ENCODE measurements around the gene FHOD1.

The FHOD1 gene

DNA sequence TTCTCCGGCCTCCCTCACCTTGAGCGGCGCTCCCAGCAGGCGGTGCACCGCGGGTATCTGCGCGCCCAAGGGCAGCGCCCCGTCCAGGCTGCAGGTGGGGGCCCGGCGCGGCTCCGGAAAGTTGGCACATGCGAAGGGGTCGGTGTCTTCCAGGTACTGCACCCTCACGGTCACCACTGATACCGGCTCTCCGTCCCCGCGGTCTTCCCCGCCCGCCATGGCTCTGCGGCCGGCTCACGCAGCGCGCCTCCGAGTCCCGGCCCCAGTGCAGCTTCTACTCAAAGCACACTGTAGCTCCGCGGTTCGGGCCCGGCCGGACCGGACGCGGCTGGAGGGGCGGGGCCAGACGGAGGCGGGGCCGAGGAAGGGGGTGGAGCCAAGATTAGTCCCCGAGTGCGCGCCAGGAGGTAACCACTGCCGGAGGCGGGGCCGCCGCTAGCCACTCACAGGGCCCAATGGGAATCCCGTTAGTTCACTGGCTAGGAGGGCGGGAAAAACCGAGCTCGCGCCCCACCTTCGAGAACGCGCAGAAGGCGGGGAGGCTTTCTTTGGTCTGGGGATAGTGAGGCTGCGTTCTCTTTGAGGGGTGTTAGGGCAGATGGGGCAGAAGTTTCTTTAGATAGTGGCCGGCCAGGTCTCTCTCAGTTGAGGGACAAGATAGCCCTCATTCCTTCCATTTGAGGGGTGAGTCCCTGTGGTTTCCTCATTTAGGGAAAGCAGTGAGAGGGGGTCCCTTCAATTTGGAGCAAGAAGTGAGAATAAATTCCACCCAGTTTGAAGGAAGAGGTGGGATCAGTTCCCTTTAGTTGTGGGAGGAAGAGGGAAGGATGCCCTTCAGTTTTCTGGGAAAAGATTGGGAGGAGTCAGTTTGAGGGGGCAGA lies at the start of gene FHOD1:
FHOD1 (minus strand) TSS at position 290 of the 881 bp plus-strand sequence; CDS start at position 219, 71 bp downstream.
- peak; percentile 90 to 94 for DNase-seq

DNA sequence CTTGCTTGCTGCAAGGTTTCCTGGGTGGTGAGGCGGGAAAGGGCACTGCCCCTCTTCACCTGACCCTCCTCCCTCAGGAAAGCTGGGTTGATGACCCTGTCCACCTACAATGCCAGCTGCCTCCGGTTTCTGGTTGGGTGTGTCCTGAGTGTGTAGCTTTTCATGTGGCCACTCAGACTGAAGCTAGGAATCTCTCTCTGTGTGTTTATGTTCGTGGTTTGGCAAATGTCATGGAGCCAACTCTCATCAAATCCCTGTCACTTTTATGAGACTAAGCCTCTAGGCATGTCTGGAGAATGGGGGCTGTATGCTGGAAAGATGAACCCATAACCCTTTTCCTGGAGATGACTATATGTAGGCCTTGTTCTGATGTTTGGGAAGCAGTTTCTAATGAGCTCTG lies 49.1 kb upstream of the FHOD1 start:
- DNase-seq = no peak

DNA sequence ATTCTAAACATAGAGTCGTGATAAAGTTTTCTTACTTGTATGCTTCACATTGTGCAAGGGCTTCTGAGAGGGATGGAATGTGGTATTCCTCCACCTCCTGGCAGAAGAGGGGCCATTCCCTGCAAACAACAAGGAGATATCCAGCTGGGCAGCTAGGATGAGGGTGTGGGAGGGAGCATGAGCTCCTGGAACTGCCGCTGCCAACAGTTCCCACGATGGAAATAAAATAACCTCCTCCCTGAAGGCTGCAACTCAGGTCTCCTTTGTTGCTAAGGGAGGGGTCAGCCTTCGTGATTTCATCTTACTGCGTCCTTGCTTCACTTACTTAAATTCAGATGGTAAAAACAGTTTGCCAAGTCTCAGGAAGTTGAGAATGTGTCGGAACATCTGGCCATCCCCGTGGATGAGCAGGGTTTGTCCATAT lies 47.7 kb upstream of the FHOD1 start:
- no peak for DNase-seq

DNA sequence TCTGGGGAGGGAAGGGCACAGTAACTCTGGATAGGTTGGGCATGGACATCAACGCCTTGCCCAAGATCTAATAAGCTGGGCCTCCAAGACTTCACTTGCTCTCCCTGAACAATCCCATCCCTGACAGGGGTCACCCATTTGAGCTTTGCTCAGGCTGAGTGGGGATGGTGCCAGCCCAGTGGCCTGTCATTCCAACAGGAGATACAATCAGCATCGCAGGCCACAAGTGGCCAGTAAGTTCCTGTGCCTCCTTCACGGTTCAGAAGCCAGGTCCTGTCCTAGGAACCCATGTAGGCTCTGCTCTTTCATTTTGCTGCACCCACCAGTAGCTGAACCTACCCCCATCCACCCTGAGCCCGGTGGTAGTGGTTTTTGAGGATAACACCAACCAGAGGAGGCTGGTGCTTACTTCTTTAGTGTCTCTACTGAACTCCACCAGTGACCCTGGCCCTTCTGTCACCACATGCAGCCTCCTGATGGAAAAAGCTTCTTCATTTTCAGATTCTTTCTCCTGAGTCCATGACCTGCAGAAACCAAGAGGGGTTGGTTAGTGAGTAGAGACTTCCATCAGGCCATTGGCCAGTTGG lies 47.0 kb upstream of the FHOD1 start:
- DNase-seq = no peak

DNA sequence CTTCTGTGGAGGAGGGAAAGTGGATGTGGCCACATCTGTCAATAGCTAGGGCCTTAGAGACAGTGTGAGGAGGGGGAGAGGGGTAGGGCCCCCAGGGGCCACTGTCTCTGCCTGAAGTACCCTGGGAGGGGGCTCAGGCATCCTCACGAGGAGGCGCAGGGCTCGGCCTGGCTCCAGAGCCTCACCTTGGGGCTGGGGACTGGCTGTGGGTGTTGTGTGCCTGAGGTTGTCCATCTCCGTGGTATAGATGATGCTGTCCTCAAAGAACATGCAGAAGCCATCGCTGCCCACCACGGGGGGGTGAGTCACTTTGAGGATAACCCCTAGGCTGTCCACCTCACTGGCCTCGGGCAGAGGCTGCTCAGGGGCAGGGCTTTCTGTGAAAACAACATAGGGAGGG lies 44.2 kb upstream of the FHOD1 start:
- no peak for DNase-seq

DNA sequence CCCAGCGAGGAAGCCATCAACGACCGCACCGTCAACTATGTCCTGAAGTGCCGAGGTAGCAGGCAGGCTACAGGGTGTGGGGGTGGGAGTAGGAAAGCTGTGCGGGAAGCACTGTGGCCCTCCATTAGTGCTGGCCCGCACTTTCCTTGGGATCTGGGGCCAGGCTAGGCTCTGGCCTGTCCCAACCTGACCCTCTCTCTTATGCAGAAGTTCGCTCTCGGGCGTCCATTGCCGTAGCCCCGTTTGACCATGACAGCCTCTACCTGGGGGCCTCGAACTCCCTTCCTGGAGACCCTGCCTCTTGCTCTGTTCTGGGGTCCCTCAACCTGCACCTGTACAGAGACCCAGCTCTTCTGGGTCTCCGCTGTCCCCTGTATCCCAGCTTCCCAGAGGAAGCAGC lies 40.7 kb upstream of the FHOD1 start:
- DNase-seq = no peak

DNA sequence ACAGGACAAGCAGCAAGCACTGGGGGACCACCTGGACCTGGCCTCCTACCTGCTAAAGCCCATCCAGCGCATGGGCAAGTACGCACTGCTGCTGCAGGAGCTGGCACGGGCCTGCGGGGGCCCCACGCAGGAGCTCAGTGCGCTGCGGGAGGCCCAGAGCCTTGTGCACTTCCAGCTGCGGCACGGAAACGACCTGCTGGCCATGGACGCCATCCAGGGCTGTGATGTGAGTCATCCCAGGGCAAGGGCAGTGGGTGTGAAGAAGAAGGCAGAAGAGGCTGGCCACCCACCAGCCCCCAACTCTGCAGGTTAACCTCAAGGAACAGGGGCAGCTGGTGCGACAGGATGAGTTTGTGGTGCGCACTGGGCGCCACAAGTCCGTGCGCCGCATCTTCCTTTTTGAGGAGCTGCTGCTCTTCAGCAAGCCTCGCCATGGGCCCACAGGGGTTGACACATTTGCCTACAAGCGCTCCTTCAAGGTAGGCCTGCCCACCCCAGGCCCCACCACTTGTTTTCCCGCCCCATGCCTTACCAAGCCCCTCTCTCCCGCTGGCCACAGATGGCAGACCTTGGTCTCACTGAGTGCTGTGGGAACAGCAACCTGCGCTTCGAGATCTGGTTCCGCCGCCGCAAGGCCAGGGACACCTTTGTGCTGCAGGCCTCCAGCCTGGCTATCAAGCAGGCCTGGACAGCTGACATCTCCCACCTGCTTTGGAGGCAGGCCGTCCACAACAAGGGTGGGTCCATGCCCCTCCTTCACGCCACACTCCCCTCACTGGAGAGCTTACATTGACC lies 39.4 kb upstream of the FHOD1 start:
- no peak for DNase-seq

DNA sequence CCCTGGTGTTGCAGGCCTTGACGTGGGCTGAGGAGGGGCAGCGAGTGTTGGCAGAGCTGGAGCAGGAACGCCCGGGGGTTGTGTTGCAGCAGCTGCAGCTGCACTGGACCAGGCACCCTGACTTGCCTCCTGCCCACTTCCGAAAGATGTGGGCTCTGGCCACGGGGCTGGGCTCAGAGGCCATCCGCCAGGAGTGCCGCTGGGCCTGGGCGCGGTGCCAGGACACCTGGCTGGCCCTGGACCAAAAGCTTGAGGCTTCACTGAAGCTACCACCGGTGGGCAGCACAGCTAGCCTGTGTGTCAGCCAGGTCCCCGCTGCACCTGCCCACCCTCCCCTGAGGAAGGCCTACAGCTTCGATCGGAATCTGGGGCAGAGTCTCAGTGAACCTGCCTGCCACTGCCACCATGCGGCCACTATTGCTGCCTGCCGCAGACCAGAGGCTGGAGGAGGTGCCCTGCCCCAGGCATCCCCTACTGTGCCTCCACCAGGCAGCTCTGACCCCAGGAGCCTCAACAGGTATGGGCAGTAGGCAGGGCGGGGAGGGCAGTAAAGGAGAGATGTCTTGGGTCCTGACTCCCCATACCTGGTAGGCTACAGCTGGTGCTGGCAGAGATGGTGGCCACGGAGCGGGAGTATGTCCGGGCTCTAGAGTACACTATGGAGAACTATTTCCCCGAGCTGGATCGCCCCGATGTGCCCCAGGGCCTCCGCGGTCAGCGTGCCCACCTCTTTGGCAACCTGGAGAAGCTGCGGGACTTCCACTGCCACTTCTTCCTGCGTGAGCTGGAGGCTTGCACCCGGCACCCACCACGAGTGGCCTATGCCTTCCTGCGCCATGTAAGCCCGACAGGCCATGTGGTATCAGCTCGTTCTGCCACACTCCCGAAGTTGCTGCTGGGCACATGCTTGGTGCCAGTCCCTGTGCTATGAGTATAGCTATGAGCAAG lies 37.7 kb upstream of the FHOD1 start:
- no peak for DNase-seq

DNA sequence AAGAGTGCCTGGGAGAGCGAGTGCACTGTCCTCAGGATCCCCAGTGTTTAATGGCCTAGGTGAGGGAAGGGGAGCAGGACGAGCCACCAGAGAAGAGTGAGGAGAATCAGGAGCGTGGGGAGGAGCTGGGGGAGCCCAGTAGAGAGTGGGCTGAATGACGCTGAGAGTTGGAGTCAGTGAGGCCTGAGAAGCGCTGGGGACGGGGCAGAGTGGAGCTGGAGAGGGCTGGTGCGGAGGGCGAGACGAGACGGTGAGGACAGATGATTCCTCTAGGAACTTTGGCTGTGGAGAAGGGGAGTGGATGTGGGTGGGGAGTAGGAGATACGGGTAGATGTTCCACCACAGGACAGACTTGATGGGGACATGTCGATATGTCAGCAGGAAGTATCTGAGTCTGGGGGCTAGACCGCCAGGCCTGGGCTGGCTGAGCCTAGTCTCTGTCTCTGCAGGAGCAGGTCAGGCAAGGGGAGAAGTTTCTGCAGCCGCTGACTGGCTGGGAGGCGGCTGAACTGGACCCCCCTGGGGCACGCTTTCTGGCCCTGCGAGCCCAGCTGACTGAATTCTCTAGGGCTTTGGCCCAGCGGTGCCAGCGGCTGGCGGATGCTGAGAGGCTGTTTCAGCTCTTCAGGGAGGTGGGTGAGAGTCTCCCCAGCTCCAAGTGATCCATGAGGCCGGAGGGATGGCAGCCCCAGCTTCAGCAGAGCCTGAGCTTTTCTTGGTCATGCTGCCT lies 36.7 kb upstream of the FHOD1 start:
- no peak for DNase-seq

DNA sequence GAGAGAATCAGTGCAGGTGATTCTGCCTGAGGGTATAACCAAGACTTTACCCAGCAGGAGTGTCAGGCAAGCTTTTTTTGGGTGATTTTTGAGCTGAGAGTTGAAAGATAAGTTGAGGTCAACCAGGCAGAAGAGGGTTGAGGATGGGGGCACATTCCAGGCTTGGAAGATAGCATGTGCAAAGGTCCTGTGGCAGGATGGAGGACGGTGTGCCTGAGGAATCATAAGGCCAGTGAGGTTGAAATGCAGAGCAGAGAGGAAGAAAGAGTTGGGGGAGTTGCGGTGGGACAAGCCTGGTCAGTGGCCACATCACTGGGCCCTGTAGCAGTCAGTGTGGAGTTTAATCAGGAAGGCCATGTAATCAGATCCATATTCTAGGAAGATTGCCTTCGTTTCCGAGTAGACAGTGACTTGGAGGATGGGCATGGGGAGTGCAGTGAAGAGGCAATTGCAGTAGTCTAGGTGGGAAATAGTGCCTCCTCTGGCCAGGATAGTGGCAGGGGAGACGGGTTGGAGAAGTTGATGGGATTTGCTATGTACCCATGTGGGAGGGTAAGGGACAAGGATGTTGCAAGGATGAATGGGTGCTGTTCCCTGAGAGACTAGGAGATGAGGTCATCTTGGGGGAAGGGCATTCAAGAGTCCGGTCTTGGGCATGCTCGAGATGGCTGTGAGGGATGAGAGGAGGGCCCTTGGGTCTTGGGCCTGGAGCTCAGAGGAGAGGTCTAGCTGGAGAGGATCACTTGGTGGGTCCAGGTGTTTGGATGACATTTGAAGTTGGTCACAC lies 36.0 kb upstream of the FHOD1 start:
- no peak for DNase-seq

DNA sequence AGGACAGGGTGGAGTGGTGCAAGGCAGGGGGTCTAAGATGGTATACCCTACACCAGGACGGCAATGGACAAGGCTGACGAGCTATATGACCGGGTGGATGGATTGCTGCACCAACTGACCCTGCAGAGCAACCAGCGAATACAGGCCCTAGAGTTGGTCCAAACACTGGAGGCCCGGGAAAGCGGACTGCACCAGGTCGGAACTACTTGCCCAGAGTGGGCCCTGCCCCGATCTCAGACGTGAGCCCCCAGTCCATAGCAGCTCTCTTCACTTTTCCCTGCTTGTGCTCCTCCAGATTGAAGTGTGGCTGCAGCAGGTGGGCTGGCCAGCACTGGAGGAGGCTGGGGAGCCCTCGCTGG lies 35.1 kb upstream of the FHOD1 start:
- DNase-seq = no peak

DNA sequence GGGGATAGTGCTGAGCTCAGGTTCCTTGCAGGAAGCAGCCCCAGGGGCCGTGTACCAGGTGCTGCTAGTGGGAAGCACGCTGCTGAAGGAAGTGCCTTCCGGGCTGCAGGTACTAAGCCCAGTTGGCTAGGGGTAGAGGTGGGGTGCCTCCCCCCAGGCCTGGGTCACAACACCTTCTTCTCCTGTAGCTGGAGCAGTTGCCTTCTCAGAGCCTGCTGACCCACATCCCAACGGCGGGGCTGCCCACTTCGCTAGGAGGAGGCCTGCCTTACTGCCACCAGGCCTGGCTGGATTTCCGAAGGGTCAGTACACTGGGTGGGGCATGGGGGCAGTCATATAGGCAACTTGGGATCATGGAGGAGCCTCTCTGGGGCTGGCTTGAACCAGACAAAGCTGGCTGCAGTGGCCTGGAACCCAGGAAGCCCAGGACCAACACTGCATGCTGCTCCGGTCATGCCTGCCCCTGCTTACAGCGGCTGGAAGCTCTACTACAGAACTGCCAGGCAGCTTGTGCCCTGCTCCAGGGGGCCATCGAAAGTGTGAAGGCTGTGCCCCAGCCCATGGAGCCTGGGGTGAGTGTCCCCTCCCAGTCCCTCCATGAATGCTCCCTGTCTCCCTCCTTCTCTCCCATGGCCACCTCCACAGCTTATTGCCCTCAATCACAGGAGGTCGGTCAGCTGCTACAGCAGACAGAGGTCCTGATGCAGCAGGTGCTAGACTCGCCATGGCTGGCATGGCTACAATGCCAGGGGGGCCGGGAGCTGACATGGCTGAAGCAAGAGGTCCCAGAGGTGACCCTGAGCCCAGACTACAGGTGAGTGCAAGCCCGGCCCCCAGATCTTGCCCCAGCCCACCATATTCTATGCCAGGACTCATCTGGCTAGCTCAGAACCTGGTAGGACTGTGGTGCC lies 34.5 kb upstream of the FHOD1 start:
- no peak for DNase-seq

DNA sequence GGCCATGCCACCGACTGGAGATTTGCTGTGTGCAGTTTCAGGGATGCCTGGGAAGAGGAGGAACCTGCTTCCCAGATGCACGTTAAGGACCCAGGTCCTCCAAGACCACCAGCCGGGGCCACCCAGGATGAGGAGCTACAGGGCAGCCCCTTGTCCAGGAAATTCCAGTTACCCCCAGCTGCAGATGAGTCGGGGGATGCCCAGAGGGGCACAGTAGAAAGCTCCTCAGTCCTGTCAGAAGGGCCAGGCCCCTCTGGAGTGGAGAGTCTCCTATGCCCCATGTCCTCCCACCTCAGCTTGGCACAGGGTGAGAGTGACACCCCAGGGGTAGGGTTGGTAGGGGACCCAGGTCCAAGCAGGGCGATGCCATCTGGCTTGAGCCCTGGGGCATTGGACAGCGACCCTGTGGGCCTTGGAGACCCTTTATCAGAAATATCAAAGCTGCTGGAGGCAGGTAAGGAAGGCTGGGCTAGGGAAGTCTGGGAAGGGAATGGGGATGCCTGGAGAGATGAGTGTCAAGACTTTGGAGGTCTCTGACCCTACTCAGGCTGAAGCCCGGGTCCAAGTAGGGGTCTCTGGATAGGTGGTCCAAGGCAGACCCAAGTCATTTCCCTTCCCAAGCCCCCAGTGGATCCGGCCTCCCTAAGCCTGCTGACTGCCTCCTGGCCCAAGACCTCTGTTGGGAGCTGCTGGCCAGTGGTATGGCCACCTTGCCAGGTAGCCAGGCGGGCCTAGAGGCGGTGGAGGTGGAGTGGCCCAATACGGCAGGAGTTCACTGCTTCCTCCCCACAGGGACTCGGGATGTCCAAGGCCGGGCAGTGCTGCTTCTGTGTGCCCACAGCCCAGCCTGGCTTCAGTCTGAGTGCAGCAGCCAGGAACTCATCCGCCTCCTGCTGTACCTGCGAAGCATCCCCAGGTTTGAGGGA lies 33.1 kb upstream of the FHOD1 start:
- DNase-seq = no peak

DNA sequence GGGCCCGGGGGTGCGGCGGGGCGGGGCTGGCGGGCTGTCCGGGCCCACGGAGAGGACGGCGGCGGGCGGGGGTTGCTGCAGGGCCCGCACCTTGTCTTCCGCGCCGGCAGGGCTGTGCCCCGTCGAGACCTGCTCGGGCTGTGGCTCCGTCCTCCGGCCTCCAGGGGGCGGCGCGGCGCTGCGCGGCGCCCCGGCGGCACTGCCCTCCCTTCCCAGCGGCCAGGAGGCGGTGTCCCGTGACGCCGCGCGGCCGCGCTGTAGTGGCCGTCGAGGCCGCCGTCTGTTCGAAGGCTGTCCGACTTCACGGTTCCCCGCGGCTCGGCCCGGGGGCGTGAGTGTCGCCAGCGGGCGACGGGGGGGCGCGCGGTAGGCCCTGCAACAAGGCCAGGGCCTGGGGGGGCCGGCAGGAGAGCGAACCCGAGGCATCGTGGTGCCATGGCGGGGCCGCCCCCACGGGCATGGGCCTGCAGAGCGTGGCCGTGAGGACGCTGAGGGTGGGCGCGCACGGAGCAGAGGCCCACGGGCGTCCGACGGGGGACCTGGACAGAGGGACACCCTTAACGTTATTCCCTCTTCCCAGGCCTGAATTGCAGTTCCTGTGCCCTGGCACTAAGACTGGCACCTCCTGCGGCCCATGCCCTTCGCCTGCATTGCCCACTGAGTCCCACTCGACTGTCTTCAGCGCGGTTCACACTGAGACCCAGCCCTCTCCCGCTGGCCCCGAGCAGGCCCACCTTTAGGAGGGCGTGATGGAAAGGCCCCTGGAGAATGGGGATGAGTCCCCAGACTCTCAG lies 32.2 kb upstream of the FHOD1 start, which contains the start of gene PLEKHG4:
PLEKHG4 (plus strand) TSS at position 237 of the 794 bp plus-strand sequence; CDS start at position 750, 513 bp downstream.
- DNase-seq = peak; percentile 49 to 72

DNA sequence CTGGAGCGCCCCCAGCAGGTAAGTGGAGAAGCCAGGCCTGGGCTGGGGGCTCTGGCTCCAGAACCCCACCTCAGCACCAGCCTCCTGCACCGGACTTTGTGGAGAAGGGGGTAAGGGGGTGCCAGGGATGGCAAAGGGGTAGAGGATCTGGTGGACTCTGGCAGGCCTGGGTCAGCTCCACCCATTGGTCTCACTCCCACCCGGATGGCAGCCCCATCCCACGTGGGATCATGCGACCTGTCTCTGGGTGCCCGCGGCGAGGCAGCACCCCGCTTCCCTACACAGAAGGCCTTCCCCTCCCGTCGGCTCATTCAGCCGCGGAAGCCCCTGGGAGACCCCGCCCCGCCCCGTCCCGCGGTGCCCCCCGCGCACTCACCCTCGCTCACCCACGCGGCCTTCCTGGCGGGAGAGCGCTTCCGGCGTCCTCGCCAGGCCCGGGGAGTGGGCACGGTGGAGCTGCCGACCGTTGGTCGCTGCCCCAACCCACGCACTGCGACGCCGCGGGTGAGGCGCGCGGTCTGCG lies 31.6 kb upstream of the FHOD1 start:
- peak in 1 of 2 experiments; percentile 39 for DNase-seq

DNA sequence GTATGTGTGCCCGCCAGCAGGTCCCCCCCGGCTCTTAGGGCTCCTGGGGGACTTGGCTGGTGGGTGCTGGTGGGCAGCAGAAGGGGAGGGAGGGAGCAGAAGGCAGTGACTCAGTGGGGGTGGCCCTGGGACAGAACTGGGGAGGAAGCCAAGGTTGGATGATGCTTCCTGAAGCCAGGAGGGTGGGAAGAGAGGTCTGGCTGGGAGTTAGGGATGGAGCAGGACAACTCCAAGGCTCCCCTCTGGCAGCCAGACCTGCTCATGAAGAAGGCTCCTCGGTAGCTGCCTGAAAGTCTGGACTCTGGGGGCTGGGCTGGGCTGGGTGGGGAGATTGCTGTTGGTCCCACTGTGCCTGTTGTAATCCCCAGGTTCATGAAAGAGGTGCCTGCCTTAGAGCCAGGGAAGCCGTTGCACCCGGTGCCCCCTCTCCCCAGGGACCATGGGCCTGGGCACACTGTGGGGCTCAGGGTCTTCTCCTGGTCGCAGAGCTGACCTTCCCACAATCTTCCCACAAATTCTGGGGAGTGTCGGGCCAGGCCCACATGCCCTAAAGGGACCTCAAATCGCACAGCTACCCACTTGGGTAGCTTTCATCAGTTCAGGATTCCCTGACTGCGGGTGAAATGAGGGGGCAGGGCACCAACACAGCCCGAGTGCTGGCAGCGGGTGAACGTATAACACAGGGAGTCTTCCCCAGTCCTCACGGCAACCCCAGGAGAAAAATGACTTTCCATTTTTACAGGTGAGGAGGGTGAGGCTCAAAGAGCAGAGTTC lies 30.9 kb upstream of the FHOD1 start:
- peak in 1 of 2 experiments; percentile 36 for DNase-seq
